ENCODE data around the gene CEP41. TPM values are rescaled to one million over a fixed set of nuclear protein-coding genes. Genes with fewer than 3 reads are reported as not detected.

CEP41 gene
- total RNA-seq, 4 donors from 2014 or later = 1.5 to 22.3 (median 8.3) TPM

DNA sequence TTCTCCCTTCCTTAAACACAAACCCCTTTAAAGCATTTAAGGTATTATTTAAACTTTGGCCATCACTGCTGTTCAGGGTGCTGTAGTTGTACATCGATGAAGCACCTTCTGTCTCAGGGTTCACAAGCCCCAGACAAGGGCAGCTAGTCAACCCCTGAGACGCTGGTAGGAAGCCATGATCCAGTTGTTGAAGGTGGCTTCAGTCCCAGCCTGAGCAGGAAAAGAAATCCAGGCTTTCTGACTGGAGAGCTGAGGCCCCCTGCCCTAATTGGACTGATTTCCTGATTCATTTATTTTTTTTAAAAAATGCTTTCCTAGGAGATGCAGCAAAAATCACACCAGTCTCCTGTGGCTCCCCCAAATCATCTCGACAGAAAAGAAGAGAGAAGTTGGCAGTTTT lies 44.7 kb downstream of the CEP41 start:
- intact Hi-C loops (cut with DNase I; ENCODE audit: low total_unique reads) = no loop called here
- no peaks in the 10 kb centered on the region for H3K9me3 ChIP-seq
- no peak for DNase-seq
- TF ChIP-seq POLR2A (IDR thresholded peaks at IDR 0.05) (no peak), CTCF (IDR thresholded peaks at IDR 0.05) (no peak)
- peaks cover 0 to 10% of the 10 kb centered on the region in 2 donors for H3K4me1 ChIP-seq
- H3K27ac ChIP-seq = peak overlapping the region; percentile 80 to 82
- H3K36me3 ChIP-seq = no peaks in the 10 kb centered on the region
- H3K4me3 ChIP-seq = no peak overlapping the region
- no peaks in the 10 kb centered on the region for H3K27me3 ChIP-seq

- intact Hi-C loops (cut with DNase I; ENCODE audit: low total_unique reads) = no loop called here
- no peak for TF ChIP-seq CTCF (IDR thresholded peaks at IDR 0.05)
- no peak for TF ChIP-seq POLR2A (IDR thresholded peaks at IDR 0.05)
- Histone ChIP-seq H3K27me3 (no peaks in the 10 kb centered on the region), H3K4me3 (no peak overlapping the region), H3K4me1 (peaks cover 0 to 10% of the 10 kb centered on the region in 2 donors), H3K36me3 (no peaks in the 10 kb centered on the region), H3K27ac (peak overlapping the region; percentile 80 to 82), H3K9me3 (no peaks in the 10 kb centered on the region)
- DNase-seq = no peak
These were observed 45.4 kb downstream of the CEP41 start for GRCh38 chr7:130395421-130395820.

DNA sequence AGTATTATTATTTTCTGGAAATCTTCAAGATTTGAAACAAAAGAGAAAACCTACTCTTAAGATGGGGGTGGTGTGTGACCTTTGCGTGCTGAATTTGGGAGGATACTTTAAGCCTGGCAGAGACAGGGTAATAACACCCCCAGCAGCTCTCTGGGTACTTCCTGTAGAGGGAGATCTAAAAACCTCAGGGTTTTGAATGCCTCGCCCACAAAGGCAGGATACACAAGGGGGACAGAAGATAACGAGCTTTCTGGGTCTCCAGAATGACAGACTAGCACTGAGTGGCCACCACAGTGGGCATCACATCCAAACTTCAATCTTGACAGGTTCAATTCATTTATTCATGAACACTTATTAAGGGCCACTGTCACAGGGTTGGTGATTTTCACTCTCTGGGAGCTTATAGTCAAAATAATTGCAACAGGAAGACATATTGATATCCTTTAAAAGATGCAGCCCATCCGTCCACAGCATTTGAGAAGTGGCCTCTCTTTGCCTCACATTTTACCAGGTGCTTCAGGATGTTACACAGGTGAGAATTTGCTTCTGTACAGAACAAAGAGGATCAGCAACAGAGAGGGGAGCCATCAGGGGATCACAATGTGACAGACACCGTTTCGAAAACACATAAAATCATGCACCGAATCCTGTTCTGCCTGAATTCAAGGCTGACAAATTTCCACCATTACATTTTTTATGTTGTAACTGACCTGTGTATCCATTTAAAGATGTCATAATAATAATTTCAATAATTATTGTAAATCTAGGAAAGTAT lies 46.2 kb downstream of the CEP41 start:
- peak overlapping the region; percentile 80 to 82 for H3K27ac ChIP-seq

DNA sequence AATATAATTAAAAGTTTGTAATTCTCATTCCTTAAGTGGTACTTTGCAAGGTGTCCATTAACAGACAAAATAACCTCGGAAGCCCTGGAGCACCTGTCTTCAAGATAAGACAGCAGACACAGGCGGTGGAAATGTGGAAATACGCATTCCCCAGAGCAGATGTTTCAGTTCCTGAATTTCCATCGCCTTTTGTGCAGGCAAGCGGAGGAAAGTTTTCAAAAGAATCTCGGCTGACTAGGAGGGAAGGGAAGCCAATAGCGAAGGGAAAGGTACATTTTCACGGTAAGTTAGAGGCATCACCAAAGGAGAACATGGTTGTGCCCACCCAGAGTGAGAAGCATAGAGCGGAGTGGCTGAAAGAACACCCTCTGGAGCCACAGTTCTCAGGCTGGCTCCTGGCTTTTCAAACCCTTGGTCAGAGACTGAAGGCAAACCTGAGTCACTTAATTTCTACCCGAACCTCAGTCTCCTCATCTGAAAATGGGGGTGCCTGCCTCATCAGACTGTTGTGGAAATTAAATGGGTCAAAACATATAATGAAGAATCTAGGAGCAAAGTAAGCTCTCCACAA lies 46.9 kb downstream of the CEP41 start:
- intact Hi-C loops (cut with DNase I; ENCODE audit: low total_unique reads) = no loop called here
- Histone ChIP-seq H3K27ac (peak overlapping the region; percentile 80 to 82), H3K36me3 (no peaks in the 10 kb centered on the region), H3K4me1 (peaks cover 0 to 10% of the 10 kb centered on the region in 2 donors), H3K9me3 (no peaks in the 10 kb centered on the region), H3K27me3 (no peaks in the 10 kb centered on the region), H3K4me3 (no peak overlapping the region)
- no peak for DNase-seq
- TF ChIP-seq POLR2A (IDR thresholded peaks at IDR 0.05) (no peak), CTCF (IDR thresholded peaks at IDR 0.05) (no peak)

More for the DNA sequence above, 46.2 kb downstream of the CEP41 start:
- Histone ChIP-seq H3K27me3 (no peaks in the 10 kb centered on the region), H3K36me3 (no peaks in the 10 kb centered on the region), H3K9me3 (no peaks in the 10 kb centered on the region), H3K4me3 (no peak overlapping the region), H3K4me1 (peaks cover 0 to 10% of the 10 kb centered on the region in 2 donors)
- no peak for DNase-seq
- intact Hi-C loops (cut with DNase I; ENCODE audit: low total_unique reads) = no loop called here
- no peak for TF ChIP-seq POLR2A (IDR thresholded peaks at IDR 0.05)
- no peak for TF ChIP-seq CTCF (IDR thresholded peaks at IDR 0.05)

GRCh38 chr7:130393101-130393561 lies 47.7 kb downstream of the CEP41 start:
- peak overlapping the region; percentile 80 to 82 for H3K27ac ChIP-seq
- H3K4me1 ChIP-seq = peaks cover 0 to 10% of the 10 kb centered on the region in 2 donors
- no peak for TF ChIP-seq POLR2A (IDR thresholded peaks at IDR 0.05)
- TF ChIP-seq CTCF (IDR thresholded peaks at IDR 0.05) = no peak
- no peaks in the 10 kb centered on the region for H3K36me3 ChIP-seq
- H3K27me3 ChIP-seq = no peaks in the 10 kb centered on the region
- no peaks in the 10 kb centered on the region for H3K9me3 ChIP-seq
- DNase-seq = peak; percentile 74 to 85
- intact Hi-C loops (cut with DNase I; ENCODE audit: low total_unique reads) = no loop called here
- no peak overlapping the region for H3K4me3 ChIP-seq

Measured in uterus (tissue), 4 donors.